Activated CD4-positive, CD25-positive, alpha-beta regulatory T cell treated with anti-CD3 and anti-CD28 coated beads, Interleukin-2, amount 50 U/mL, for 16 hours (primary cell): ENCODE results near the gene ZNF624.
"Not testable (repeated sequence)": the region's sequence is repeated elsewhere in the genome, so short reads cannot be mapped to it uniquely, and the experiment has no call there.

Experiments
- DNase-seq: peaks from one replicate; pipeline ENCODE4 v3.0.0-alpha.2; 2020; ENCODE audit warnings: low read depth, low spot score

The ZNF624 gene

DNA sequence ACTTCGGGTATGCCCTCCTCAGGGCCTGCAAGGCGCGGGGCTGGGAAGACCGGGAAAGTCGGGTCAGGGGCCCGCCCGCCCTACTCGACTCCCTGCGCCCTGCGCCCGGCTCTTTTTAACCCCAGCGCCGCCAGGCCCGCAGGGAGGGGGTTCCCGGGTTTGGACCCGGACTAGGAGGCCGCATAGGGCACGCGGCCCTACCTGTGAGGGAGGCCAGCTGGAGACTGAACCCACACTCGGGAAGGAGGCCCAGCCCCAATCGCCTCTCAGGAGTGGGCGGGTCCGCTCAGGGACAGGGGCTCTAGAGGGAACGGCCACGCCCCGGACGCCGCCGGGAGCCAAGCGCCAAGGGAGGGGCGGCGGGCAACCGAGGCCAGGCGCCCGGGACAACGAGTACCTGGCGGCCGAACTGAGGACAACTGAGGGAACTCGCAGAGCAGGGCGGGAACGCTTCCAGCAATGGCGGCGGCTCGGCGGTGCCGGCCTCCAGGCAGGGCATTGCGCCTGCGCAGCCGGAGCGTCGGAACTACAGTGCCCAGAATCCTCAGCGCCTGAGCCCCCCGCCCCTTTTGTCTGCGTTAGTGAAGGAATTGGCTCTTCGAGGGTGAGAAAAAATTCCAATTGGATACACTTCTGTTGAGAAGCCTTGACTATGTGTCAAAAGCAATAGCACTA is at the start of gene ZNF624:
Gene ZNF624 (minus strand): TSS at position 484 of the 675 bp plus-strand sequence.
- DNase-seq = peak; percentile 69

DNA sequence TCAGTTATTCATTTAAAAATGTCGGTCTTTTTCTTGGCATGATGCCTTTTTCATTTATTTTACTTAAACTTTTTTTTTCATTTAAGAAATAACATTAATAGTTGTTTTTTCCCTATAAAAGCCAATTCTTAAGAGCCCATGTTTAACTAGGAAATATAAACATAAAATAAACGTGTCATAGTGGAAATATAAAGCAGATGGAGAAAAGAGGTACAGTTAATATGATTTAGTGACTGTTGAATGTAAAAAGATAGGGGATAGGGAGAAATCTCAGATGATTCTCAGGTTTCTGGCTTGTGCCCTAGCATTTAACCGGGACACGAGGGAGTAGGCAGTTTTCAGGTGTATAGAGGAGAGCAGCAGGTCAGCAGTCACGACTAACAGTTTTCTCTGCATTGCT is 44.0 kb upstream of the ZNF624 start:
- not testable (repeated sequence) for DNase-seq

DNA sequence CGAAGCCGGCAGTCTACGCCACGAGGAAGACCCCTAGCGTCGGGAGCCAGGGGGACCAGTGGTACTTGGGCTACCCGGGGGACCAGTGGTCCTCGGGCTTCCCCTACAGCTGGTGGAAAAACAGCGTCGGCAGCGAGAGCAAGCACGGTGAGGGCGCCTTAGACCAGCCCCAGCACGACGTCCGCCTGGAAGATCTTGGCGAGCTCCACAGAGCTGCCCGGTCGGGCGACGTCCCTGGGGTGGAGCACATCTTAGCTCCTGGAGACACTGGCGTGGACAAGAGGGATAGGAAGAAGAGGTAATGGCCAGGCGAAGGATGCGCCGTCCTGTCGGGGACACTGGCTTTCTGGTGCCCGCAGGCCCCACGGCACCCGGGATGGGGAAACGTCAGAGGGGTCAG is 36.8 kb upstream of the ZNF624 start:
- DNase-seq = not testable (repeated sequence)

GRCh38 chr17:16689731-16690281 is 36.2 kb upstream of the ZNF624 start, which contains the start of gene CCDC144A:
CCDC144A (plus strand) TSS chr17:16690241; CDS start chr17:16690401, 160 bp downstream.
- DNase-seq = not testable (repeated sequence)

DNA sequence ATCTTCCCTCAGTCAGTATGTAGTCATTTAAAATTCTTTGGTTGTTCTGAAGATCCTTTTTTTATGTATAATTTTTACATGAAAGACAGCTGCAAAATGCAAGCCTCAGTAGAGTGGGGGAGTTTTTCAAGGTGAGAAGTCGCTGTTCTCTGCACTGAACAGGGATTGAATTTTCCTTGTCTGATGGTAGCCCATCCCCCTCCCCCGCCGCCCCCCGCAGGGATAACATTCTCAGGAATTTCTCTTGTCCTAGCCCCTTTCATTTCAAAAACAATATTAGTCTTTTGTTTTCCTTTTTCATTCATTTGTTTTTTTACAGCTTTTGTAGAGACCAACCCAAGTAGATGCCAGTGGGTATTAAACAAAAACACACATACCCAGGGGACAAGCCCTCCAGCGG is 33.5 kb upstream of the ZNF624 start:
- not testable (repeated sequence) for DNase-seq

- DNase-seq = not testable (repeated sequence)
Measured at GRCh38 chr17:16686019-16686418, 32.4 kb upstream of the ZNF624 start.

DNA sequence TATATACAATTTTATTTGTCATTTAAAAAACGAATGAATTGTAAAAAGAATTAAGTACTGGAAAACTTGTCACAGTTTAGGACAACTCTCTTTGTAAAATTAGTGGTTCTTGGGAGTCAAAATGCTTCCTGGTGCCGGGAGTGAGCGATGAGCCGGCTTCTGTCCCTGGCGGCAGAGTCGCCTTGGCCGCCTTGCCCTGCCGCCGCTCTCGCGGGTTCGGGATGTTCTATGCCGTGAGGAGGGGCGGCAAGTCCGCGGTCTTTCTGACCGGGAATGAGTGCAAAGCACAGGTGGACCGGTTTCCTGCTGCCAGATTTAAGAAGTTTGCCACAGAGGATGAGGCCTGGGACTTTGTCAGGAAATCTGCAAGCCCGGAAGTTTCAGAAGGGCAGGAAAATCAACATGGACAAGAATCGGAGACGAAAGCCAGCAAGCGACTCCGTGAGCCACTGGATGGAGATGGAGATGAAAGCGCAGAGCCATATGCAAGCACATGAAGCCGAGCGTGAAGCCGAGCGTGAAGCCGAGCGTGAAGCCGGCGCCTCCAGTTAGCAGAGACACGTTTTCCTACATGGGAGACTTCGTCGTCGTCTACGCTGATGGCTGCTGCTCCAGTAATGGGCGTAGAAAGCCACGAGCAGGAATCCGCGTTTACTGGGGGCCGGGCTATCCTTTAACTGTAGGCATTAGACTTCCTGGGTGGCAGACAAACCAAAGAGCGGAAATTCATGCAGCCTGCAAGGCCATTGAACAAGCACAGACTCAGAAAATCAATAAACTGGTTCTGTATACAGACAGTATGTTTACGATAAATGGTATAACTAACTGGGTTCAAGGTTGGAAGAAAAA is 29.9 kb upstream of the ZNF624 start:
- DNase-seq = not testable (repeated sequence)

DNA sequence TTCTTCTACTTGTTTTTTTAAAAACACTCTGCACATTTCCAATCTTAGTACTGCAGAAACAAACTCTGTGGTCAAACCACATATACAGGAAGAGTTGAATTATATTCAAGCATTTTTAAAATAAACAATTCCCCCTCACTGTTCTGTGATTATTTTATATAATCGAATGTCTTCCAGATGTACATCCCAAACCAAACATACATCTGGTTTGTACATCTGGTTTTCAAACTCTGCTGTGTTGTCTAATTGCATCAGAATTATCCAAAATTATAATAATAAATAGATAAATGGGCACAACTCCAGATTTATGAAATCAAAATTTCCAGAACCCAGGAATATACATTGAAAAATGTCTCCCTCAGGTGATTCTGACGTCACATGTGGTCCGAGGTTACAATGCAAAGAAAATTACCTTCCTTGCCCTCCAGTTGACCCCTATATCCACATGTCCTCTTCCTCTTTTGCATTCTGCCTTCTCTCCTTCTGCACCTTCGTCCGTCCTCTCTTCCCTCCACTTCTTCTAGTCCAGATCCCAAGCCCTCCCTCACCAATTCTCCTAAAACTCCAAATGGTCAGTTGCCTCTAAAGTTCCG is 23.1 kb upstream of the ZNF624 start:
- DNase-seq = no peak

DNA sequence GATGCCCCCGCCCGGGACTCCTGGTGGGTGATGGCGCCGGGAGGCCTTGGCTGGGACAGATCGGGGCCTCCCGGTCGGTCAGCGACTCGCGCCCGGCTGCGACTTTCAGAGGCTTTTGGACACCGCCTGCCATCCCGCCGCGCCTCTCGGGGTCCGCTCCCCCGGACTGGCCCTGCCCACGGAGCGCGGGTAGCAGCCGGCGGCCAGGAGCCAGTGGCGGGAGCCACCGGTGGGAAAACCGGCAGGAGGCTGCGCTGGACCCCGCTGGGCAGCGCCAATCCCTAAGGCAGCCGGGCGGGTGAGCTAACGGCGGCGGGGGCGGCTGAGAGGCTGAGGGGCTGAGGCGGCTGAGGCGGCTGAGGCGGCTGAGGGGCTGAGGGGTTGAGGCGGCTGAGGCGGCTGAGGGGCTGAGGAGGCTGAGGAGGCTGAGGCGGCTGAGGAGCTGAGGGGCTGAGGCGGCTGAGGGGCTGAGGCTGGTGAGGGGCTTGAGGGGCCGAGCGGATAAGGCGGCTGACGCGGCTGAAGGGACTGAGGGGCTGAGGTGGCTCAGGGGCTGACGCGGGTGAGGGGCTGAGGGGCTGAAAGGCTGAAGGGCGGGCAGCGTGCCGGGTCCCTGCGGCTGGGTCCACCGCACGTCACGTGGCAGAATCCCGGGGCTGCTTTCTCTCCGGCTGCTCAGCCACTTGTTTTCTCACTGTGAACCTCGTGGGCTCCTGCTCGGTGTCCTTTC is 13.4 kb upstream of the ZNF624 start:
- not testable (repeated sequence) for DNase-seq

DNA sequence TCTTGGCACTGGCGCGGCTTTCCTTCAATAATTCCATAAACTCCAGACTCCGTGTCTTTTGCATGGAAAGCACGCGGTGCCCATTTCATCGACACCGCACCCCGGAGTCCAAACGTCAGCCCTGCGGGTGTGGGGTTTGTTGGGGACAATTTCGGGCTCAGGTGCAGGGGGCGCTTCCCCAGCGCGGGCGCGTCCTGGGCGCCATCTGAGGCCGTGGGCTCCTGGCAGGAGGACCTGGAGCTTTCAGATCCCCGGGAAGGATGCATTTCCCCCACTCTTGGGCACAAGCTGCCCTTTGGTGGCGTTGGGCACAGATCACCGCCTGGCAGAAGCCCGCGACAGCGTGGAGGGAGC is 12.9 kb upstream of the ZNF624 start:
- DNase-seq = not testable (repeated sequence)

- DNase-seq = no peak
Measured at GRCh38 chr17:16662936-16663335, 9.3 kb upstream of the ZNF624 start.

DNA sequence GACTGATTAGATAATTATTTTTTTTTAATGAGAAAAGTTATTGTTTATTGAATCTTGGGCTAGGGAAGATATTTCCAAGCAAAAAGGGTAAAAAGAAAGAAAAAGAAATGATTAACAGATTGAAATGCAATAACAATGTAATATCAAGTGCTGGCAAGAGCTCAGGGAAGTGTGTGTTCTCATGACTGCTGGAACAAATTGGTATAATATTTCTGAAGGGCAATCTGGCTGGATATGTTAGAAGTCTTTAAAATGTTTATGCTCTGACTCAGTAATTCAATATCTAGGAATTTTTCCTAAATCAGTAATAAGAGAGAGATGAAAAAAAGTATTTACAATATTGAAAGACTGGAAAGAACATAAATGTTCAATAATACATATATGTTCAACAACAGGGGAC is 7.6 kb upstream of the ZNF624 start:
- DNase-seq = no peak

GRCh38 chr17:16652847-16653366 is 743 bp downstream of the ZNF624 start:
- no peak for DNase-seq

DNA sequence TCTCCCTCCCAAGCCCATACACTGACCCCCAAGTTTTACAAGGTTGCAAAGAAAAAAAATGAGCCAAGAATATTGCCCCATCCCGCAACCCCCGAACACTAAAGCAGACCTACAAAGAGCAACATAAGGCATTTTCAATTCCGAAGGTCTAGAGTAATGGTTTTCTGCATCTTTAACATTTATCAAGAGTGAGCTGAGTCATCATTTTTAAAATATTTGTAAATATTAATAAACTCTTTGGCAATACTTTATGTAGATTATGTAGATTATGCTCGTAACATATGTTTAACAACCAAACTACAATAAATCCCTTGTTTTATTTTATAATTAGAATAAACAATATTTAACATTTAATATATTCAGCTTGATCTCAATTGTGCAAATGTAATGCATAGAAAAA is 1.4 kb downstream of the ZNF624 start:
- DNase-seq = no peak

DNA sequence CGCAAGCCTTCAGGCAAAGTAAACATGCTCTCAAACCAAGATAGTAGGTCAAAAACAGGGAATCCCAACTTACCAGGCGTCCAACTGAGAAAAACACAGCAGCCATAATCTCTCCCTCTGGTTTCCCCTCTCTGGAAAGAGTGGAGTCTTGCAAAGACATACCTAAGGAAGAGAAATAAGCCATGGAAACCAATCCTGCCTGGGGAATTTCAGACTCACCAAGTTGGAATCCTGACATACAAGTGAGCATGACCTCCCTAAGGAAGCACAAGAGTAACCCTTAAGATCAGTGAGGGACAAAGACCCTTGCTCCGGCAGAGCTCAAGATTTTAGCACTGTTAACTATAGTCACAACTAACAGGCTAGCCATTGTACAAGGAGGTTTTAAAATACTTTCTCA is 4.1 kb downstream of the ZNF624 start:
- DNase-seq = no peak

- no peak for DNase-seq
Measured at GRCh38 chr17:16639438-16639837, 14.2 kb downstream of the ZNF624 start.

DNA sequence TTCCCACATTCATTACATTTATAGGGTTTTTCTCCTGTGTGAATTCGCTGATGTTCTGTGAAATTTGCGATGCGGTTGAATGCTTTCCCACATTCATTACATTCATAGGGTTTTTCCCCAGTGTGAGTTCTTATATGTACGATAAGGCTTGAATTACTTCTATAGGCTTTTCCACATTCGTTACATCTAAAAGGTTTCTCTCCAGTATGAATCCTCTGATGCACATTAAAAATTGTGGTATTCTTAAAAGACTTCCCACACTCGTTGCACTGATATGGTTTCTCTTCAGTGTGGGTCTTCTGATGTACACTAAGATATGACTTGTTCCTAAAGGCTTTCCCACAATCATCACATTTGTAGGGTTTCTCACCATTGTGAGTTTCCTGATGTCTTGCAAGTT is 30.4 kb downstream of the ZNF624 start:
- no peak for DNase-seq

DNA sequence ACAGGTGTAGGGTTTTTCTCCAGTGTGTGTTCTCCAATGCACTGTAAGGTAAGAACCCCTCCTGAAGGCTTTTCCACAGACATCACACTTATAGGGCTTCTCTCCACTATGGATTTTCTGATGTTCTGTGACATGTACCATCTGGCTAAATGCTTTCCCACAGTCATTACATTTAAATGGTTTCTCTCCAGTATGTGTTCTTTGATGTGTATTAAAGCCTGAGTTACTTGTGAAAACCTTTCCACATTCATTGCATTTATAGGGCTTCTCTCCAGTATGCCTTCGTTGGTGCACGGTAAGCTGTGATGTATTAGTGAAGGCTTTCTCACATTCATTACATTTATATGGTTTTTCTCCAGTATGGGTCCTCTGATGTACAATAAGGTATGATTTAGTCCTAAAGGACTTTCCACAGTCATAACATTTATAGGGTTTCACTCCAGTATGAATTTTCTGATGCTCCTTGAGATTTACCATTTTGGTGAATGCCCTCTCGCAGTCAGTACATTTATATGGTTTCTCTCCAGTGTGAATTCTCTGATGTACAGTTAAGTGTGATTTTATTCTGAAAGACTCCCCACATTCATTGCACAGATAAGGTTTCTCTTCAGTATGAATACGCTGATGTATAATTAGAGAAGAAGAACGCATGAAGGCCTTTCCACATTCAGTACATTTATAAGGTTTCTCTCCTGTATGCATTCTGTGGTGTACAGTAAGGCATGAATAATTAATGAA is 30.9 kb downstream of the ZNF624 start:
- no peak for DNase-seq

- no peak for DNase-seq
Measured at GRCh38 chr17:16617481-16618060, 36.1 kb downstream of the ZNF624 start.

DNA sequence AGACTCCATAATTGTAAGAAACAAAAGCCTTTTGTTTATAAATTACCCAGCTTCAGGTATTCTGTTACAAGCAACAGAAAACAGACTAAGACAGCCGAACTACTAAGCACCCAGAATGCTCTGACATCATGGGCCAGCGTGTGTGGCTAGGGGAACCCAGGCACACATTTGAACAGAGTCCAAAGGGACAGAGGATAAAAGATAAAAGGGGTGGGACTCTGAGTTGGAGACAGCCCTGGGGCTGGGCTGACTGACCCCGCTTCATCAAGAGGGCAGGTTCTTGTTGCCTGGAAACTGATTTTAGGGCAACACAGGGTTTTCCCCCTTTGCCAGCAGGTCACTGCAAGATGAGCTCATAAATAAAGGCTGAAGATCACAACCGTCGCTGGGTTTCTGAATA is 54.1 kb downstream of the ZNF624 start:
- DNase-seq = no peak
